Posterior cingulate gyrus (tissue), 11 donors: Measurements from ENCODE around the gene SYP.
"Not testable (repeated sequence)": the region's sequence is repeated elsewhere in the genome, so short reads cannot be mapped to it uniquely, and the experiment has no call there.

ENCODE experiments used
- DNase-seq, 10 donors: peaks; one replicate each; pipeline versions ENCODE4 v3.0.0 to v3.0.0-alpha.2; 2020 to 2021; ENCODE audit warnings: mixed read lengths in 3 of 10
- intact Hi-C: fragments of 100-400 bp; cut with DNase I; formaldehyde crosslinking; loops from one replicate; pipeline ENCODE4 v1.15.1; 2023

The SYP gene

GRCh38 chrX:49174723-49175122 lies 25.3 kb downstream of the SYP start:
- no peak for DNase-seq
- intact Hi-C loops, result no loop called here

GRCh38 chrX:49173544-49173943 lies 26.4 kb downstream of the SYP start:
- intact Hi-C loops, result not testable (repeated sequence)

GRCh38 chrX:49172280-49172780 lies 27.7 kb downstream of the SYP start:
- DNase-seq, result peak in 2 of 10 donors; percentile 28 to 56
- intact Hi-C loops, result no loop called here

More at GRCh38 chrX:49173544-49173943, 26.4 kb downstream of the SYP start:
- not testable (repeated sequence) for DNase-seq

GRCh38 chrX:49171752-49172279 lies 28.2 kb downstream of the SYP start, which contains the start of gene PLP2:
Gene PLP2 (plus strand): TSS chrX:49171898. CDS start chrX:49172001, 103 bp downstream.
- peak in 1 of 10 donors; percentile 77 for DNase-seq
- intact Hi-C loops, result no loop called here

DNA sequence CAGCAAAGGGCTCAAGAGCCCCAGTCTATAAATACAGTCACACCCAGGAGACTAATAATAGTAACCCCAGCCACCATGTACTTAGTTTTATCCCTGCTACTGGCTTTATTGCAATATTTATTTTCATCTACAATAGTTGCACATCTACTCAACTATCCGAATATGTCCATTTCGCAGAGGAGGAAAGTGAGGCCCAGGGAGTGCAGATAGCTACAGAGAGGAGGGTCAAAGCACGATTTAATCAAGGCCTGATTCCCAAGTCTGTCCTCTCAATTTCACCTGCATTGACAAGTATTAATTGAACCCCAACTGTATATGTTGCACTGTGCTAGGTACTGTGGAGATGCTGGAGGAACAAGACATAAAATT lies 32.3 kb downstream of the SYP start:
- intact Hi-C loops, result no loop called here
- no peak for DNase-seq

GRCh38 chrX:49166914-49167739 lies 32.9 kb downstream of the SYP start:
- DNase-seq, result peak in 2 of 10 donors; percentile 76 to 87
- intact Hi-C loops, result no loop called here

- intact Hi-C loops, result no loop called here
- DNase-seq, result peak in 9 of 10 donors; percentile 34 to 91 (median 51)
These were observed 33.8 kb downstream of the SYP start for GRCh38 chrX:49165901-49166881.

- intact Hi-C loops, result no loop called here
- DNase-seq, result peak in 1 of 10 donors; percentile 69
These were observed 35.2 kb downstream of the SYP start for GRCh38 chrX:49164589-49165360.

DNA sequence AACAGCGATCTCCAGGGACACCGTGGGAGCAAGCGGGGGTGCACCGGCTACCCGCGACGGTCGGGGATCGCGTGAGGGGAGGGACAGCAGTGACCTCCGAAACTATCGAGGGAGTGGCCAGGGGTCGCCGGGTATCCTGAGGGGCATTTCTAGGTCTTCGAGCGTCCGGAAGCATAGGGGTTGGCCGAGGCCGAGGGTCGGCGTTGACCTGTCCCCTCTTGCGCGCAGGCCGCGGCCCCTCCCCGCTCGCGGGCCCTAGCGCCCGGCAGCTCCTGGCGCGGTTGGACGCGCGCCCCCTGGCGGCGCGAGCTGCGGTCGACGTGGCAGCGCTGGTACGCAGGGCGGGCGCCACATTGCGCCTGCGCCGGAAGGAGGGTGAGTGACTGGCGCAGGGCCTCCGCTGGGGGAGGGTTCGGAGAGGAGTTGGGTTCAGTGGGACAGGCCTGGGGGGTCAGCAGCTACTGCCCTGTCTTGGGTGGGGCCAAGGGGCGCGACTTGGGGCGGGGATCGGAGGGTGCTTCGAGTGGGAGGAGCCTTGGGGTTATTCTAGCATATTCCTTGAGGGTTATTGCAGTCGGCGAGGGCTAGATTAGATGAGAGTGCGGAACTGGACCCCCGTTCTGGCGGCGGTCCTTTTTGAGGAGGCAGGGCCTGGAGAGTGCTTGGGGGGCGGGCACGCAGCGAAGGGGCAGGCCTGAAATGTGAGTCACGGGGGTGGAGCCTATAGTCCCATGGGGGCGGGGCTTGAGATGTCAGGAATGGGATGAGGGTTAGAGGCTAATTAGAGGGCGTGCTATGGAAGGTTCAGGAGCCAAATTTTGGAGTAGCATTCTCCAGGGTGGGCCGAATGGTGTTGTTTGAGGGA lies 36.2 kb downstream of the SYP start:
- intact Hi-C loops, result no loop called here
- peak; percentile 67 to 97 (median 82) for DNase-seq

DNA sequence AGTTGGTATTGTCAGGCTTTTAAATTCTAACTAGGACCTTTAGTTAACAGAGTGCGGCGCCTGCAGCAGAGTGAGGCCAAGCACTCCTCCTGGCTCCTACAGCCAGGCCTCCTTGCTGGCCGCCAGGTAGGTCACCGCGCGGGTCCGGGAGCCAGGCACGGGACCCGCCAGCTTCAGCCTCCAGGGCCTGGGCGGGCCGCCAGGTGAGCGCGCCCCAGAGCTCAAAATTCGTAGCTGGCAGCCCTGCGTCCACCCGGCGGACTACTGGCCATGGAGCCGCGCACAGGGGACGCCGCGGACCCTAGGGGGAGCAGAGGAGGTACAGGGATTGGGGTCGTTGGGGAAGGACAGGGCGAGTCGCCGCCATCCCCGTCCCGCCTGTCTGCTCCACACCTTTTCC lies 37.4 kb downstream of the SYP start, which contains the start of gene MAGIX:
Gene MAGIX, plus strand, starts transcription at position 139 of the 400 bp plus-strand sequence. Its CDS starts 132 bp downstream, at position 271.
- peak in 1 of 10 donors; percentile 83 for DNase-seq
- intact Hi-C loops, result no loop called here

GRCh38 chrX:49161632-49162031 lies 38.4 kb downstream of the SYP start:
- intact Hi-C loops, result no loop called here
- peak in 1 of 10 donors; percentile 17 for DNase-seq

DNA sequence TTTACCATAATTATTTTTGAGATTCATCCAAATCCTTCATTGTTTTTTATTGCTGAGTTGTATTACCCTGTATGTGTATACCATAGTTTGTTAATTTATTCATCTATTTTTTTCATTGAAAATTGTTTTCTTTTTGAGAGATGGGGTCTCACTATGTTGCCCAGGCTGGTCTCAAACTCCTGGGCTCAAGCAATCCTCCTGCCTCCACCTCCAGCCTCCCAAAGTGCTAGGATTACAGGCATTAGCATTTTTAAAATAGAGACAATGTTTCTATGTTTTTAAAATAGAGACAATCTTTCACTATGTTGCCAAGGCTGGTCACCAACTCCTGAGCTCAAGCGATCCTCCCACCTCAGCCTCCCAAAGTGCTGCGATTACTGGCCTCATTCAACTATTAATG lies 39.1 kb downstream of the SYP start:
- intact Hi-C loops, result no loop called here
- DNase-seq, result no peak

DNA sequence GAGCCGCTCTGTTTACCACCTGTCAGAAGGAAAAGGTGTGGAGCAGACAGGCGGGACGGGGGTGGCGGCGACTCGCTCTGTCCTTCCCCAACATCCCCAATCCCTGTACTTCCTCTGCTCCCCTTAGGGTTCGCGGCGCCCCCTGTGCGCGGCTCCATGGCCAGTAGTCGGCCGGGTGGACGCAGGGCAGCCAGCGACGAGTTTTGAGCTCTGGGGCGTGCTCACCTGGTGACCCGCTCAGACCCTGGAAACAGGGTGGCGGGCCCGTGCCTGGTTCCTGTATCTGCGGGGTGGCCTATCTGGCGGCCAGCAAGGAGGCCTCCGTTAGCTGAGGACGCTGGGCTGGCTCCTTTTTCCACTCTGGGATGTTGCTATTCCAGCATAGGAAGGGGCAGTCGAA lies 42.8 kb downstream of the SYP start:
- intact Hi-C loops, result no loop called here
- DNase-seq, result peak in 1 of 10 donors; percentile 14

DNA sequence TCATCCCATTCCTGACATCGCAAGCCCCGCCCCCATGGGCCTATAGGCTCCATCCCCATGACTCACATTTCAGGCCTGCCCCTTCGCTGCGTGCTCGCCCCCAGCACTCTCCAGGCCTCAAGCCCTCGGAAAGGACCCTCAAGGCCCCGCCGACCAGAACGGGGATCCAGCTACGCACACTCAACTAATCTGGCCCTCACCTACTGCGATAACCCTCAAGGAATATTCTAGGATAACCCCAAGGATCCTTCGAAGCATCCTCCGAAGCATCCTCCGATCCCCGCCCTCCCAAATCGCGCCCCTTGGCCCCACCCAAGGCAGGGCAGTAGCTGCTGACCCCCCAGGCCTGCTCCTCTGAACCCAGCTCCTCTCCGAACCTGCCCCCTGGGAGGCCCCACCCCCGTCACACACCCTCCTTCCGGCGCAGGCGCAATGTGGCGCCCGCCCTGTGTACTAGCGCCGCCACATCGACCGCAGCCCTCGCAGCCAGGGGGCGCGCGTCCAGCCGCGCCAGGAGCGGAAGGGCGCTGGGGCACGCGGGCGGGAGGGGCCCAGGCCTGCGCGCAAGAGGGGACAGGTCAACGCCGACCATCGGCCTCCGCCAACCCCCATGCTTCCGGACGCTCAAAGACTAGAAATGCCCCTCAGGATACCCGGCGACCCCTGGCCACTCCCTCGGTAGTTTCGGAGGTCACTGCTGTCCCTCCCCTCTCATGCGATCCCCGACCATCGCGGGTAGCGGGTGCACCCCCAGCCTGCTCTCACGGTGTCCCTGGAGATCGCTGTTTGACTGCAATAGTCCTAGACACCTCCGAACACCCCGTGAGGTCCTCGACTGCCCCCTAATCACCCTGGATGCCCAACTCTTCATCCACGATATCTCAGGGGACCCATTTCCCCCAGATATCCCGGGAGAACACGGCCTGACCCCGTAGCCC lies 43.8 kb downstream of the SYP start:
- intact Hi-C loops, result no loop called here
- DNase-seq, result peak; percentile 70 to 98 (median 84)

GRCh38 chrX:49155243-49155899 lies 44.6 kb downstream of the SYP start:
- intact Hi-C loops, result no loop called here
- DNase-seq, result peak in 2 of 10 donors; percentile 12 to 81

DNA sequence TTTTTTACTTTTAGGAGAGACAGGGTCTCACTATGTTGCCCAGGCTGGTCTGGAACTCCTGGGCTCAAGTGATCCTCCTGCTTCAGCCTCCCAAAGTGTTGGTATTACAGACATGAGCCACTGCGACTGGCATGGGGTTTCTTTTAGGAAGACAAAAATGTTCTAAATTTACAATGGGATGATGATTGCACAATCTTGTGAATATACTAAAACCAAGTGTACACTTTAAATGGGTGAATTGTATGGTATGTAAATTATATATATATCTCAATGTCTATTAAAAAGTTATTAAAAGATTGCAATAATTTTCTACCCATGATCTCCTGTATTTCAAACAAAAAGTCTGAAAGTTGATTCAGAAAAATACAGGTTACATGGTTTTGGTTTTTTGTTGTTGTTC lies 46.5 kb downstream of the SYP start:
- intact Hi-C loops, result no loop called here
- DNase-seq, result no peak

DNA sequence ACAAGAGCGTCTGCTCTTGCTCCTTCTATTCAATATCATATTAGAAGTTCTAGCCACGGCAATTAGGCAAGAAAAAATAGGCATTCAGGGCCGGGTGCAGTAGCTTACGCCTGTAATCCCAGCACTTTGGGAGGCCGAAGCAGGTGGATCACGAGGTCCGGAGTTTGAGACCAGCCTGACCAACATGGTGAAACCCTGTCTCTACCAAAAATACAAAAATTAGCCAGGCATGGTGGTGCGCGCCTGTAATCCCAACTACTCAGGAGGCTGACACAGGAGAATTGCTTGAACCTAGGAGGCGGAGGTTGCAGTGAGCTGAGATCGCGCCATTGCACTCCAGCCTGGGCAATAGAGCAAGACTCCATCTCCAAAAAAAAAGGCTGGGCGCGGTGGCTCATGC lies 50.7 kb downstream of the SYP start:
- DNase-seq, intact Hi-C loops: not testable (repeated sequence)
